Muscle of leg (tissue), 11 donors: ENCODE data around the gene PRR9. TPM values are rescaled to one million over a fixed set of nuclear protein-coding genes. Genes with fewer than 3 reads are reported as not detected.
"Not testable (repeated sequence)": the region's sequence is repeated elsewhere in the genome, so short reads cannot be mapped to it uniquely, and the experiment has no call there.

Source experiments
- DNase-seq: peaks from one replicate; pipeline ENCODE4 v3.0.0; 2013
- H3K27ac ChIP-seq: one replicate; pipeline ENCODE4 v1.5.1; 2013; ENCODE audit warnings: mild to moderate bottlenecking, low read length, control low read depth
- H3K27me3 ChIP-seq: one replicate; pipeline ENCODE4 v1.6.1; 2013; ENCODE audit warnings: low read length; ENCODE audit not compliant: control insufficient read depth, insufficient read depth
- H3K36me3 ChIP-seq: one replicate; pipeline ENCODE4 v1.6.1; 2013; ENCODE audit warnings: low read length; ENCODE audit not compliant: control insufficient read depth, insufficient read depth
- H3K4me1 ChIP-seq: one replicate; pipeline ENCODE4 v1.6.1; 2013; ENCODE audit warnings: low read length; ENCODE audit not compliant: control insufficient read depth, insufficient read depth
- H3K4me3 ChIP-seq: one replicate; pipeline ENCODE4 v1.5.1; 2013; ENCODE audit warnings: low read length, control low read depth
- H3K9me3 ChIP-seq: replicated peaks from 2 replicates; pipeline ENCODE4 v1.6.1; 2013; ENCODE audit warnings: low read depth, low read length; ENCODE audit not compliant: control insufficient read depth
- WGBS: methylation state at CpG from one replicate; pipeline ENCODE4 v1.1.5; 2013; ENCODE audit warnings: missing lambda C conversion rate; ENCODE audit not compliant: insufficient coverage; 5-methylcytosine and 5-hydroxymethylcytosine counted together
- polyA plus RNA-seq, 8 donors: library from polyadenylated mRNA; unstranded; fragments of 120-200 nt; gene quantifications; one replicate each; pipeline versions ENCODE4 v1.2.1 to v1.2.3, GENCODE V29; 2013; ENCODE audit warnings: inconsistent platforms in 1 of 8, low replicate concordance in 1 of 8; ENCODE audit not compliant: insufficient read length in 8 of 8, insufficient read depth in 1 of 8
- total RNA-seq: library from RNA; stranded (reverse); fragments of 120-200 nt; gene quantifications from one replicate; pipeline ENCODE4 v1.2.4, GENCODE V29; 2013

PRR9 gene
- total and polyA plus RNA-seq, 9 donors = not detected

- WGBS = 65% methylated on average over 3 of the region's 4 CpGs
- Histone ChIP-seq H3K9me3 (no peaks in the 10 kb centered on the region), H3K4me1 (no peaks in the 10 kb centered on the region), H3K27me3 (no peaks in the 10 kb centered on the region), H3K4me3 (no peak overlapping the region), H3K27ac (no peak overlapping the region), H3K36me3 (no peaks in the 10 kb centered on the region)
- DNase-seq = peak; percentile 8
Measured at GRCh38 chr1:153202006-153202405, 15.4 kb upstream of the PRR9 start.

GRCh38 chr1:153203130-153203529 is 14.3 kb upstream of the PRR9 start, which contains the start of gene LELP1:
Gene LELP1 (plus strand): TSS chr1:153203430. CDS start chr1:153204708, 1,278 bp downstream.
- no peak within 1 kb of the TSS for H3K4me3 ChIP-seq
- no peaks in the 10 kb centered on the region for H3K36me3 ChIP-seq
- H3K9me3 ChIP-seq = no peaks in the 10 kb centered on the region
- no peak for DNase-seq
- H3K27me3 ChIP-seq = no peaks in the 10 kb centered on the region
- WGBS = no CpG with 5 or more reads among the region's 1 CpG
- H3K4me1 ChIP-seq = no peaks in the 10 kb centered on the region
- no peak within 1 kb of the TSS for H3K27ac ChIP-seq

GRCh38 chr1:153206631-153207030 is 10.8 kb upstream of the PRR9 start:
- Histone ChIP-seq H3K27me3 (no peaks in the 10 kb centered on the region), H3K4me1 (no peaks in the 10 kb centered on the region), H3K4me3 (no peak overlapping the region), H3K36me3 (no peaks in the 10 kb centered on the region), H3K9me3 (no peaks in the 10 kb centered on the region), H3K27ac (no peak overlapping the region)
- no peak for DNase-seq
- WGBS = 88% methylated on average over 6 of the region's 9 CpGs

- 48% methylated on average over 7 of the region's 7 CpGs for WGBS
- no peak overlapping the region for H3K27ac ChIP-seq
- no peaks in the 10 kb centered on the region for H3K4me1 ChIP-seq
- H3K4me3 ChIP-seq = no peak overlapping the region
- no peaks in the 10 kb centered on the region for H3K36me3 ChIP-seq
- no peak for DNase-seq
- H3K9me3 ChIP-seq = no peaks in the 10 kb centered on the region
- H3K27me3 ChIP-seq = no peaks in the 10 kb centered on the region
Measured at GRCh38 chr1:153210206-153210605, 7.2 kb upstream of the PRR9 start.

- no peaks in the 10 kb centered on the region for H3K27me3 ChIP-seq
- H3K4me1 ChIP-seq = no peaks in the 10 kb centered on the region
- no peak overlapping the region for H3K4me3 ChIP-seq
- H3K27ac ChIP-seq = no peak overlapping the region
- H3K36me3 ChIP-seq = no peaks in the 10 kb centered on the region
- no peak for DNase-seq
- H3K9me3 ChIP-seq = no peaks in the 10 kb centered on the region
- no CpG with 5 or more reads among the region's 5 CpGs for WGBS
Measured at GRCh38 chr1:153212201-153212600, 5.2 kb upstream of the PRR9 start.

- Histone ChIP-seq H3K27ac (no peak overlapping the region), H3K36me3 (no peaks in the 10 kb centered on the region), H3K4me1 (no peaks in the 10 kb centered on the region), H3K27me3 (no peaks in the 10 kb centered on the region), H3K9me3 (no peaks in the 10 kb centered on the region), H3K4me3 (no peak overlapping the region)
- DNase-seq = no peak
- WGBS = no CpG with 5 or more reads among the region's 4 CpGs
Measured at GRCh38 chr1:153213519-153213918, 3.9 kb upstream of the PRR9 start.

- no peaks in the 10 kb centered on the region for H3K9me3 ChIP-seq
- WGBS = 46% methylated on average over 2 of the region's 2 CpGs
- no peaks in the 10 kb centered on the region for H3K27me3 ChIP-seq
- no peaks in the 10 kb centered on the region for H3K4me1 ChIP-seq
- no peaks in the 10 kb centered on the region for H3K36me3 ChIP-seq
- no peak overlapping the region for H3K27ac ChIP-seq
- no peak for DNase-seq
- H3K4me3 ChIP-seq = no peak overlapping the region
Measured at GRCh38 chr1:153217744-153218416, 496 bp downstream of the PRR9 start.

GRCh38 chr1:153220606-153221303 is 3.4 kb downstream of the PRR9 start:
- no peaks in the 10 kb centered on the region for H3K9me3 ChIP-seq
- WGBS = 30% methylated on average over 3 of the region's 6 CpGs
- H3K27ac ChIP-seq = no peak overlapping the region
- no peaks in the 10 kb centered on the region for H3K36me3 ChIP-seq
- H3K4me3 ChIP-seq = no peak overlapping the region
- H3K4me1 ChIP-seq = no peaks in the 10 kb centered on the region
- peak; percentile 9 for DNase-seq
- peaks cover 2% of the 10 kb centered on the region for H3K27me3 ChIP-seq

- H3K27me3 ChIP-seq, H3K27ac ChIP-seq, H3K9me3 ChIP-seq, H3K4me1 ChIP-seq, H3K4me3 ChIP-seq, H3K36me3 ChIP-seq: not testable (repeated sequence)
- DNase-seq = peak; percentile 43
- 73% methylated on average over 9 of the region's 16 CpGs for WGBS
Measured at GRCh38 chr1:153223040-153223891, 5.9 kb downstream of the PRR9 start.

- no peak for DNase-seq
- 31% methylated on average over 2 of the region's 2 CpGs for WGBS
- Histone ChIP-seq H3K27ac (no peak overlapping the region), H3K9me3 (no peaks in the 10 kb centered on the region), H3K36me3 (no peaks in the 10 kb centered on the region), H3K4me3 (no peak overlapping the region), H3K4me1 (no peaks in the 10 kb centered on the region), H3K27me3 (peaks cover 2% of the 10 kb centered on the region)
Measured at GRCh38 chr1:153227810-153228209, 10.4 kb downstream of the PRR9 start.
